MM.1S (cell line): ENCODE measurements around the gene RABGAP1L.

Source experiments
- EZH2 ChIP-seq: fragments of 300-600 bp; sonication (generic); optimal IDR thresholded peaks from 2 replicates; pipeline ENCODE3; 2017; ENCODE audit warnings: low read depth, mild to moderate bottlenecking, antibody characterized with exemption, low read length, mixed read lengths
- EZH2phosphoT487 ChIP-seq: fragments of 300-600 bp; sonication (generic); IDR thresholded peaks from 2 replicates; pipeline ENCODE4 v1.6.1; 2018; ENCODE audit warnings: antibody characterized with exemption, low read length
- TF ChIP-seq, protein P1 (sequence below): fragments of 300-600 bp; sonication (generic); IDR thresholded peaks from 2 replicates; pipeline ENCODE4 v1.5.1; 2016; ENCODE audit warnings: antibody characterized with exemption, low read length, mixed read lengths

DNA sequence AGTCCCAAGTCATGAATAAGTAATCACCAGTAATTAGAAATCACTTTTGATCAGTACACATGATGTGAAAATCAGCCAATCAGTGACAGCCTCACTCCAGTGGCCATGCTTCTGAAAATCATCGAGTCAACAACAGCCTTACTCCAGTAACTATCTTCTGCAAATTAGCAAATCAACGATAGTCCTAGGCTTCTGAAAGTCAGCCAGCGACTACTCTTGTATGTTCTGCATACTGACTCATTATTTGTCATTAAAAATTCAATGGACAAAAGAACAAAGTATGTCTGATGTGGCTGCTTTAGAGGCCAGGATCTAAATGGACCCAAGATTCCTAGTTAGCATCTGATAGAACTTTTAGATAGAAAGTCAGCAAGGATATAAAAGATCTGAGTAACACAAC is 391.0 kb downstream of the RABGAP1L start:
- TF ChIP-seq, protein P1, sequence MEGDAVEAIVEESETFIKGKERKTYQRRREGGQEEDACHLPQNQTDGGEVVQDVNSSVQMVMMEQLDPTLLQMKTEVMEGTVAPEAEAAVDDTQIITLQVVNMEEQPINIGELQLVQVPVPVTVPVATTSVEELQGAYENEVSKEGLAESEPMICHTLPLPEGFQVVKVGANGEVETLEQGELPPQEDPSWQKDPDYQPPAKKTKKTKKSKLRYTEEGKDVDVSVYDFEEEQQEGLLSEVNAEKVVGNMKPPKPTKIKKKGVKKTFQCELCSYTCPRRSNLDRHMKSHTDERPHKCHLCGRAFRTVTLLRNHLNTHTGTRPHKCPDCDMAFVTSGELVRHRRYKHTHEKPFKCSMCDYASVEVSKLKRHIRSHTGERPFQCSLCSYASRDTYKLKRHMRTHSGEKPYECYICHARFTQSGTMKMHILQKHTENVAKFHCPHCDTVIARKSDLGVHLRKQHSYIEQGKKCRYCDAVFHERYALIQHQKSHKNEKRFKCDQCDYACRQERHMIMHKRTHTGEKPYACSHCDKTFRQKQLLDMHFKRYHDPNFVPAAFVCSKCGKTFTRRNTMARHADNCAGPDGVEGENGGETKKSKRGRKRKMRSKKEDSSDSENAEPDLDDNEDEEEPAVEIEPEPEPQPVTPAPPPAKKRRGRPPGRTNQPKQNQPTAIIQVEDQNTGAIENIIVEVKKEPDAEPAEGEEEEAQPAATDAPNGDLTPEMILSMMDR: no peak
- TF ChIP-seq EZH2 (no peak), EZH2phosphoT487 (no peak)
